DND-41 (cell line): ENCODE measurements around the gene PLEKHA5.

Experiments
- ATAC-seq: fragments of 200-7000 bp; cut with Tn5 transposase; 3 replicates; pipeline ENCODE4 v1.9.1; 2021; ENCODE audit warnings: low read depth; ENCODE audit not compliant: insufficient read depth
- DNase-seq: peaks from one replicate; pipeline ENCODE4 v3.0.0-alpha.2; 2020
- H2AFZ ChIP-seq: 2 replicates; pipeline ENCODE4 v1.6.0; 2012; ENCODE audit warnings: low read depth, low read length
- H3K27ac ChIP-seq: 2 replicates; pipeline ENCODE4 v1.5.1; 2012; ENCODE audit warnings: low read length, inconsistent platforms
- H3K27me3 ChIP-seq: fragments of 200-600 bp; sonication (generic); 2 replicates; pipeline ENCODE4 v1.6.0; 2012; ENCODE audit warnings: low read length, mild to moderate bottlenecking, inconsistent platforms; ENCODE audit not compliant: insufficient read depth, poor library complexity
- H3K36me3 ChIP-seq: 2 replicates; pipeline ENCODE4 v1.5.1; 2012; ENCODE audit warnings: low read length, inconsistent platforms; ENCODE audit not compliant: insufficient read depth
- H3K4me1 ChIP-seq: 2 replicates; pipeline ENCODE4 v1.5.1; 2012; ENCODE audit warnings: mild to moderate bottlenecking, low read length; ENCODE audit not compliant: insufficient read depth
- H3K4me2 ChIP-seq: 2 replicates; pipeline ENCODE4 v1.6.0; 2012; ENCODE audit warnings: mild to moderate bottlenecking, moderate library complexity, low read length, inconsistent platforms; ENCODE audit not compliant: insufficient read depth
- H3K4me3 ChIP-seq, 2 experiments: fragments of 200-600 bp in 1 of 2; shearing (Covaris generic) in 1 of 2; 2 replicates each; pipeline ENCODE4 v1.5.1; 2012 to 2016; ENCODE audit warnings: inconsistent platforms in 2 of 2, low read length in 2 of 2, mild to moderate bottlenecking in 2 of 2, low read depth in 1 of 2, moderate library complexity in 1 of 2
- H3K79me2 ChIP-seq: 2 replicates; pipeline ENCODE4 v1.6.0; 2012; ENCODE audit warnings: low read length, inconsistent platforms; ENCODE audit not compliant: insufficient read depth
- H3K9ac ChIP-seq: 2 replicates; pipeline ENCODE4 v1.6.0; 2012; ENCODE audit warnings: low read depth, mild to moderate bottlenecking, inconsistent platforms, low read length, moderate library complexity
- H3K9me3 ChIP-seq: 2 replicates; pipeline ENCODE4 v1.5.1; 2012; ENCODE audit warnings: low read length, moderate library complexity, mild to moderate bottlenecking, inconsistent platforms; ENCODE audit not compliant: insufficient read depth, severe bottlenecking
- H4K20me1 ChIP-seq: 2 replicates; pipeline ENCODE4 v1.6.0; 2012; ENCODE audit warnings: low read length; ENCODE audit not compliant: insufficient read depth
- CTCF ChIP-seq: IDR thresholded peaks from 2 replicates; pipeline ENCODE4 v1.5.1; 2012; ENCODE audit warnings: borderline replicate concordance, low read length, moderate library complexity, mild to moderate bottlenecking; ENCODE audit not compliant: poor library complexity, severe bottlenecking; ENCODE audit errors: extremely low read depth
- EZH2 ChIP-seq: IDR thresholded peaks from 3 replicates; pipeline ENCODE4 v1.6.1; 2012; ENCODE audit warnings: borderline replicate concordance, low read depth, mild to moderate bottlenecking, moderate library complexity, low read length, inconsistent platforms; ENCODE audit not compliant: severe bottlenecking

The PLEKHA5 gene

DNA sequence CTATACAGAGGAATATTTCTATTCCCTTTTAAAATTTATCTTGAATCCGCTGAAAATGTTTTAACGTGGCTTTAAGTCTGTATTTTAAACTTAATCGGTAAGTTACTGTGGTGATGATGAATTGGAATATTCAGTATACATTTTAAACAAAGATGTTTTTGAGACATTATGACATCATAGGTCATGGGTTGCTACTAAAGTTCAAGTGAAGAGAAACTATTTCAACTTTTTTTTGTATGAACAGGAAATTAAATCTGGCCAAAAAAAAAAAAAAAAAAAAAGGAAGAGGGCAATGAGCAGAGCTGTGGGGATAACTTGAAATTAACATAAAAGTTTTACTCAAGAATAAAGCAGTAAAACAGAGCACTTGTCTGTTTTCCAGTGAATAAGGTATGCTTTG is 109.0 kb downstream of the PLEKHA5 start:
- no peaks in the 10 kb centered on the region for H3K9me3 ChIP-seq
- H3K79me2 ChIP-seq: no peaks in the 10 kb centered on the region
- peaks cover 19% of the 10 kb centered on the region for H3K4me1 ChIP-seq
- no peaks in the 10 kb centered on the region for H3K27me3 ChIP-seq
- TF ChIP-seq CTCF: no peak
- no peak for TF ChIP-seq EZH2
- ATAC-seq (no peak), DNase-seq (no peak)
- H4K20me1 ChIP-seq: no peaks in the 10 kb centered on the region
- H3K9ac ChIP-seq: no peak overlapping the region
- H3K27ac ChIP-seq: no peak overlapping the region
- H3K4me3 ChIP-seq: no peak overlapping the region
- no peak overlapping the region for H3K4me2 ChIP-seq
- no peaks in the 10 kb centered on the region for H3K36me3 ChIP-seq
- no peak overlapping the region for H2AFZ ChIP-seq

DNA sequence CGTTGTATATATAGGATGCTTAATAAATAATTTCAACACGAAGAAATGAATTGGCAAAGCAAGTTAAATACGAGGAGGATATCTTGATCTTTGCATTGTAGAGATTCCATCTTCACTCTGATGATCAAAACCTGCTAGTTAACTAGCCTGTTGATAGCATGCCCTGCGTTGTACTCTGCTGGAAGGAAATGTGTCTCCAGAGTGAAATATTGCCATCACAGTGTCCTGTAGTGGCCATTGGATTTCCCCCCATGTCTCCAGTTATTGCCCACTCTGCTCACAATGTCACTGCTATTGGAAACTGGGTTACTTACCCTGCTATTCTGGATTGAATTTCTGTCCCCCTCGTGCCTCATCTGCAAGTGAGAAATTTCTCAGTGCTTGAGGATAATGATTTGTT is 109.6 kb downstream of the PLEKHA5 start:
- no peak for ATAC-seq
- Histone ChIP-seq H3K27ac (no peak overlapping the region), H3K4me2 (no peak overlapping the region), H3K79me2 (no peaks in the 10 kb centered on the region), H3K9me3 (no peaks in the 10 kb centered on the region), H3K27me3 (no peaks in the 10 kb centered on the region), H3K9ac (no peak overlapping the region), H3K36me3 (no peaks in the 10 kb centered on the region), H4K20me1 (no peaks in the 10 kb centered on the region), H3K4me1 (peaks cover 16% of the 10 kb centered on the region), H2AFZ (no peak overlapping the region), H3K4me3 (no peak overlapping the region)
- TF ChIP-seq CTCF: no peak
- TF ChIP-seq EZH2: no peak
- no peak for DNase-seq

GRCh38 chr12:19239616-19240234 is 110.2 kb downstream of the PLEKHA5 start:
- H3K36me3 ChIP-seq: no peaks in the 10 kb centered on the region
- no peak overlapping the region for H3K4me2 ChIP-seq
- TF ChIP-seq EZH2: no peak
- TF ChIP-seq CTCF: no peak
- no peak overlapping the region for H3K9ac ChIP-seq
- no peak for DNase-seq
- no peaks in the 10 kb centered on the region for H3K27me3 ChIP-seq
- no peaks in the 10 kb centered on the region for H3K79me2 ChIP-seq
- H3K27ac ChIP-seq: no peak overlapping the region
- H3K4me3 ChIP-seq: no peak overlapping the region
- H4K20me1 ChIP-seq: no peaks in the 10 kb centered on the region
- peaks cover 11% of the 10 kb centered on the region for H3K4me1 ChIP-seq
- H3K9me3 ChIP-seq: no peaks in the 10 kb centered on the region
- H2AFZ ChIP-seq: no peak overlapping the region
- ATAC-seq: no peak

DNA sequence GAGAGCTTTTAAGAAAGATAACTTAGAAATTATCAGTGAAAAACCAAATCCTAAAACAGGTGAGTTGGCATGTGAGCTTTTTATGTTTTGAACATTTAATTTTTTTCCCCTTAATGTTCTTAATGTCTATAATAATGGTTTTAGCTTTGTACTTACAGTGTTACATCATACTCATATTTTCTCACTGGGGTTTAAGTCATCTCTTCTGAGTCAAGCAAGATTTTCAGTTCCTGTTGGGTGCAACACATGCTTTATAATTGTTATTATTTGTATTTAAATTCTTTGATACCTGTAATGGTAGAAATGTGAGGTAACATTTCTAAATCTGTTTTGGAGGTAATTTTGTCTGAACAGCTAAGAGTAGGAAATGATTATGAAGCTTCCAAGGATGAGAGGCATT is 113.0 kb downstream of the PLEKHA5 start:
- no peaks in the 10 kb centered on the region for H3K79me2 ChIP-seq
- no peak overlapping the region for H3K4me2 ChIP-seq
- H3K9me3 ChIP-seq: no peaks in the 10 kb centered on the region
- peak overlapping the region; percentile 4; the same call in 1 of the 2 replicates for H3K27ac ChIP-seq
- no peak overlapping the region for H2AFZ ChIP-seq
- no peaks in the 10 kb centered on the region for H3K36me3 ChIP-seq
- no peaks in the 10 kb centered on the region for H4K20me1 ChIP-seq
- no peak for TF ChIP-seq EZH2
- TF ChIP-seq CTCF: no peak
- H3K4me3 ChIP-seq: no peak overlapping the region
- DNase-seq (no peak), ATAC-seq (no peak)
- H3K9ac ChIP-seq: no peak overlapping the region
- H3K27me3 ChIP-seq: no peaks in the 10 kb centered on the region
- peaks cover 11% of the 10 kb centered on the region for H3K4me1 ChIP-seq
